Body of pancreas (tissue), 4 donors: Measurements from ENCODE around the gene PARM1.

ENCODE experiments used
- POLR2A ChIP-seq, 3 donors: fragments of 450-650 bp; IDR thresholded peaks; one replicate each; pipeline ENCODE4 v1.6.1; 2016; ENCODE audit warnings: antibody characterized with exemption in 3 of 3, mild to moderate bottlenecking in 2 of 3
- TF ChIP-seq, protein P1 (sequence below), 7 experiments: fragments of 450-650 bp in 4 of 7; fragments of 200-600 bp in 3 of 7; sonication (generic) in 3 of 7; IDR thresholded peaks; one replicate each; pipeline ENCODE4 v1.5.1; 2016 to 2019; ENCODE audit warnings: antibody characterized with exemption in 7 of 7

- TF ChIP-seq, protein P1, sequence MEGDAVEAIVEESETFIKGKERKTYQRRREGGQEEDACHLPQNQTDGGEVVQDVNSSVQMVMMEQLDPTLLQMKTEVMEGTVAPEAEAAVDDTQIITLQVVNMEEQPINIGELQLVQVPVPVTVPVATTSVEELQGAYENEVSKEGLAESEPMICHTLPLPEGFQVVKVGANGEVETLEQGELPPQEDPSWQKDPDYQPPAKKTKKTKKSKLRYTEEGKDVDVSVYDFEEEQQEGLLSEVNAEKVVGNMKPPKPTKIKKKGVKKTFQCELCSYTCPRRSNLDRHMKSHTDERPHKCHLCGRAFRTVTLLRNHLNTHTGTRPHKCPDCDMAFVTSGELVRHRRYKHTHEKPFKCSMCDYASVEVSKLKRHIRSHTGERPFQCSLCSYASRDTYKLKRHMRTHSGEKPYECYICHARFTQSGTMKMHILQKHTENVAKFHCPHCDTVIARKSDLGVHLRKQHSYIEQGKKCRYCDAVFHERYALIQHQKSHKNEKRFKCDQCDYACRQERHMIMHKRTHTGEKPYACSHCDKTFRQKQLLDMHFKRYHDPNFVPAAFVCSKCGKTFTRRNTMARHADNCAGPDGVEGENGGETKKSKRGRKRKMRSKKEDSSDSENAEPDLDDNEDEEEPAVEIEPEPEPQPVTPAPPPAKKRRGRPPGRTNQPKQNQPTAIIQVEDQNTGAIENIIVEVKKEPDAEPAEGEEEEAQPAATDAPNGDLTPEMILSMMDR (IDR thresholded peaks at IDR 0.05), result no peak
- TF ChIP-seq POLR2A (IDR thresholded peaks at IDR 0.05), result no peak
Measured at GRCh38 chr4:75056277-75056676, 123.4 kb downstream of the PARM1 start.
